ENCODE data around the gene CCNF.
A peak's percentile ranks its signal among the peaks of the same experiment; 100 is the strongest.

CCNF gene

GRCh38 chr16:2467528-2468232 is 38.4 kb downstream of the CCNF start:
- H3K27ac ChIP-seq (ENCODE audit: insufficient read depth in 1 of 2, low read depth in 1 of 2, low read length in 2 of 2, poor library complexity in 1 of 2, severe bottlenecking in 2 of 2) = no peak overlapping the region
- POLR2A ChIA-PET = no interaction called here
- peaks cover 0 to 43% (median 17%) of the 10 kb centered on the region in 5 experiments for H3K27me3 ChIP-seq (replicated peaks in 2 of 5; ENCODE audit: control insufficient read depth in 4 of 5, insufficient read depth in 5 of 5, low read length in 4 of 5)
- CTCF ChIA-PET = interaction anchor here (1.0 to 2.8 kb wide), 4 partner anchors 16 to 31 kb away, joined by 3 to 7 read pairs (median 5); no protein-coding TSS in a partner anchor
- peak overlapping the region; percentile 17 to 74 (median 59) for H3K4me3 ChIP-seq (ENCODE audit: control insufficient read depth in 1 of 7, extremely low read depth in 1 of 7, insufficient read depth in 4 of 7, low read depth in 2 of 7, low read length in 6 of 7)
- H3K9me3 ChIP-seq (ENCODE audit: control extremely low read depth in 1 of 5, control insufficient read depth in 4 of 5, insufficient read depth in 2 of 5, low read depth in 1 of 5, low read length in 4 of 5) = no peaks in the 10 kb centered on the region
- peak in 2 of 3 donors; percentile 40 to 46 for DNase-seq
- peaks cover 0 to 5% (median 0%) of the 10 kb centered on the region in 4 experiments for H3K36me3 ChIP-seq (ENCODE audit: control insufficient read depth in 4 of 4, insufficient read depth in 4 of 4, low read length in 3 of 4)
- WGBS (ENCODE audit: insufficient coverage) = 1% methylated on average over 70 of the region's 80 CpGs
- peaks cover 0 to 45% (median 35%) of the 10 kb centered on the region in 4 experiments for H3K4me1 ChIP-seq (ENCODE audit: control extremely low read depth in 1 of 4, control insufficient read depth in 4 of 4, insufficient read depth in 4 of 4, low read length in 3 of 4)

GRCh38 chr16:2468233-2468724 is 39.0 kb downstream of the CCNF start:
- H3K9me3 ChIP-seq (ENCODE audit: control extremely low read depth in 1 of 5, control insufficient read depth in 4 of 5, insufficient read depth in 2 of 5, low read depth in 1 of 5, low read length in 4 of 5) = no peaks in the 10 kb centered on the region
- ChIA-PET CTCF (interaction anchor here (1.0 to 2.8 kb wide), 6 partner anchors 15 to 224 kb away, joined by 3 to 7 read pairs (median 5); no protein-coding TSS in a partner anchor), POLR2A (no interaction called here)
- H3K27ac ChIP-seq (ENCODE audit: insufficient read depth in 1 of 2, low read depth in 1 of 2, low read length in 2 of 2, poor library complexity in 1 of 2, severe bottlenecking in 2 of 2) = no peak overlapping the region
- H3K27me3 ChIP-seq (replicated peaks in 2 of 5; ENCODE audit: control insufficient read depth in 4 of 5, insufficient read depth in 5 of 5, low read length in 4 of 5) = peaks cover 0 to 49% (median 19%) of the 10 kb centered on the region in 5 experiments
- peaks cover 0 to 50% (median 40%) of the 10 kb centered on the region in 4 experiments for H3K4me1 ChIP-seq (ENCODE audit: control extremely low read depth in 1 of 4, control insufficient read depth in 4 of 4, insufficient read depth in 4 of 4, low read length in 3 of 4)
- under 1% methylated on average over 22 of the region's 38 CpGs for WGBS (ENCODE audit: insufficient coverage)
- peak overlapping the region; percentile 17 to 74 (median 59) for H3K4me3 ChIP-seq (ENCODE audit: control insufficient read depth in 1 of 7, extremely low read depth in 1 of 7, insufficient read depth in 4 of 7, low read depth in 2 of 7, low read length in 6 of 7)
- peak in 2 of 3 donors; percentile 44 to 51 for DNase-seq
- H3K36me3 ChIP-seq (ENCODE audit: control insufficient read depth in 4 of 4, insufficient read depth in 4 of 4, low read length in 3 of 4) = peaks cover 0 to 3% (median 0%) of the 10 kb centered on the region in 4 experiments

GRCh38 chr16:2468725-2469398 is 39.6 kb downstream of the CCNF start:
- Histone ChIP-seq H3K4me3 (ENCODE audit: control insufficient read depth in 1 of 7, extremely low read depth in 1 of 7, insufficient read depth in 4 of 7, low read depth in 2 of 7, low read length in 6 of 7) (peak overlapping the region in 3 of 7 experiments; percentile 59 to 74 (median 64)), H3K4me1 (ENCODE audit: control extremely low read depth in 1 of 4, control insufficient read depth in 4 of 4, insufficient read depth in 4 of 4, low read length in 3 of 4) (peaks cover 0 to 55% (median 45%) of the 10 kb centered on the region in 4 experiments), H3K27me3 (replicated peaks in 2 of 5; ENCODE audit: control insufficient read depth in 4 of 5, insufficient read depth in 5 of 5, low read length in 4 of 5) (peaks cover 0 to 51% (median 19%) of the 10 kb centered on the region in 5 experiments), H3K36me3 (ENCODE audit: control insufficient read depth in 4 of 4, insufficient read depth in 4 of 4, low read length in 3 of 4) (peaks cover 0 to 3% (median 0%) of the 10 kb centered on the region in 4 experiments), H3K9me3 (ENCODE audit: control extremely low read depth in 1 of 5, control insufficient read depth in 4 of 5, insufficient read depth in 2 of 5, low read depth in 1 of 5, low read length in 4 of 5) (no peaks in the 10 kb centered on the region), H3K27ac (ENCODE audit: insufficient read depth in 1 of 2, low read depth in 1 of 2, low read length in 2 of 2, poor library complexity in 1 of 2, severe bottlenecking in 2 of 2) (no peak overlapping the region)
- WGBS (ENCODE audit: insufficient coverage) = 51% methylated on average over 4 of the region's 14 CpGs
- no peak for DNase-seq
- CTCF ChIA-PET = interaction anchor here (1.0 to 2.8 kb wide), 6 partner anchors 15 to 224 kb away, joined by 3 to 7 read pairs (median 5); no protein-coding TSS in a partner anchor
- POLR2A ChIA-PET = no interaction called here

- Histone ChIP-seq H3K36me3 (ENCODE audit: control insufficient read depth in 4 of 4, insufficient read depth in 4 of 4, low read length in 3 of 4) (no peaks in the 10 kb centered on the region), H3K4me1 (ENCODE audit: control extremely low read depth in 1 of 4, control insufficient read depth in 4 of 4, insufficient read depth in 4 of 4, low read length in 3 of 4) (peaks cover 0 to 62% (median 53%) of the 10 kb centered on the region in 4 experiments), H3K27me3 (replicated peaks in 2 of 5; ENCODE audit: control insufficient read depth in 4 of 5, insufficient read depth in 5 of 5, low read length in 4 of 5) (peaks cover 0 to 51% (median 19%) of the 10 kb centered on the region in 5 experiments), H3K9me3 (ENCODE audit: control extremely low read depth in 1 of 5, control insufficient read depth in 4 of 5, insufficient read depth in 2 of 5, low read depth in 1 of 5, low read length in 4 of 5) (no peaks in the 10 kb centered on the region), H3K27ac (ENCODE audit: insufficient read depth in 1 of 2, low read depth in 1 of 2, low read length in 2 of 2, poor library complexity in 1 of 2, severe bottlenecking in 2 of 2) (no peak overlapping the region), H3K4me3 (ENCODE audit: control insufficient read depth in 1 of 7, extremely low read depth in 1 of 7, insufficient read depth in 4 of 7, low read depth in 2 of 7, low read length in 6 of 7) (no peak overlapping the region)
- DNase-seq = no peak
- 65% methylated on average over 16 of the region's 16 CpGs for WGBS (ENCODE audit: insufficient coverage)
- POLR2A ChIA-PET = no interaction called here
- CTCF ChIA-PET = interaction anchor here (1.0 to 2.8 kb wide), 9 partner anchors 7 to 225 kb away, joined by 3 to 7 read pairs (median 3); no protein-coding TSS in a partner anchor
These were observed 40.4 kb downstream of the CCNF start for GRCh38 chr16:2469399-2470233.

- H3K27ac ChIP-seq (ENCODE audit: insufficient read depth in 1 of 2, low read depth in 1 of 2, low read length in 2 of 2, poor library complexity in 1 of 2, severe bottlenecking in 2 of 2) = no peak overlapping the region
- WGBS (ENCODE audit: insufficient coverage) = 91% methylated on average over 7 of the region's 7 CpGs
- H3K27me3 ChIP-seq (replicated peaks in 2 of 5; ENCODE audit: control insufficient read depth in 4 of 5, insufficient read depth in 5 of 5, low read length in 4 of 5) = peaks cover 0 to 51% (median 19%) of the 10 kb centered on the region in 5 experiments
- ChIA-PET CTCF (interaction anchor here (1.1 to 2.8 kb wide), 6 partner anchors 8 to 31 kb away, joined by 3 to 6 read pairs (median 4); no protein-coding TSS in a partner anchor), POLR2A (interaction anchor here (0.7 kb wide), 1 partner anchor 14 kb away, joined by 3 read pairs; no protein-coding TSS in a partner anchor)
- peaks cover 0 to 63% (median 54%) of the 10 kb centered on the region in 4 experiments for H3K4me1 ChIP-seq (ENCODE audit: control extremely low read depth in 1 of 4, control insufficient read depth in 4 of 4, insufficient read depth in 4 of 4, low read length in 3 of 4)
- DNase-seq = no peak
- H3K9me3 ChIP-seq (ENCODE audit: control extremely low read depth in 1 of 5, control insufficient read depth in 4 of 5, insufficient read depth in 2 of 5, low read depth in 1 of 5, low read length in 4 of 5) = no peaks in the 10 kb centered on the region
- H3K4me3 ChIP-seq (ENCODE audit: control insufficient read depth in 1 of 7, extremely low read depth in 1 of 7, insufficient read depth in 4 of 7, low read depth in 2 of 7, low read length in 6 of 7) = no peak overlapping the region
- H3K36me3 ChIP-seq (ENCODE audit: control insufficient read depth in 4 of 4, insufficient read depth in 4 of 4, low read length in 3 of 4) = no peaks in the 10 kb centered on the region
These were observed 41.0 kb downstream of the CCNF start for GRCh38 chr16:2470234-2470601.

- no peak overlapping the region for H3K27ac ChIP-seq (ENCODE audit: insufficient read depth in 1 of 2, low read depth in 1 of 2, low read length in 2 of 2, poor library complexity in 1 of 2, severe bottlenecking in 2 of 2)
- no peaks in the 10 kb centered on the region for H3K36me3 ChIP-seq (ENCODE audit: control insufficient read depth in 4 of 4, insufficient read depth in 4 of 4, low read length in 3 of 4)
- no peaks in the 10 kb centered on the region for H3K9me3 ChIP-seq (ENCODE audit: control extremely low read depth in 1 of 5, control insufficient read depth in 4 of 5, insufficient read depth in 2 of 5, low read depth in 1 of 5, low read length in 4 of 5)
- DNase-seq = no peak
- H3K4me3 ChIP-seq (ENCODE audit: control insufficient read depth in 1 of 7, extremely low read depth in 1 of 7, insufficient read depth in 4 of 7, low read depth in 2 of 7, low read length in 6 of 7) = no peak overlapping the region
- ChIA-PET POLR2A (interaction anchor here (0.7 kb wide), 1 partner anchor 15 kb away, joined by 3 read pairs; no protein-coding TSS in a partner anchor), CTCF (interaction anchor here (1.1 to 2.8 kb wide), 5 partner anchors 8 to 29 kb away, joined by 3 to 6 read pairs (median 3); no protein-coding TSS in a partner anchor)
- peaks cover 0 to 51% (median 19%) of the 10 kb centered on the region in 5 experiments for H3K27me3 ChIP-seq (replicated peaks in 2 of 5; ENCODE audit: control insufficient read depth in 4 of 5, insufficient read depth in 5 of 5, low read length in 4 of 5)
- 31% methylated on average over 5 of the region's 9 CpGs for WGBS (ENCODE audit: insufficient coverage)
- peaks cover 0 to 64% (median 55%) of the 10 kb centered on the region in 4 experiments for H3K4me1 ChIP-seq (ENCODE audit: control extremely low read depth in 1 of 4, control insufficient read depth in 4 of 4, insufficient read depth in 4 of 4, low read length in 3 of 4)
These were observed 41.4 kb downstream of the CCNF start for GRCh38 chr16:2470603-2471015.

Measured in common myeloid progenitor, CD34-positive (primary cell).